NCI-H1092 (cell line): ENCODE data around the gene CHKA.

ENCODE experiments used
- DNase-seq: peaks from one replicate; lab custom pipeline; 2025; lab: John Stamatoyannopoulos, UW

The CHKA gene

GRCh38 chr11:68142441-68143309, 21.5 kb upstream of the CHKA start:
- DNase-seq, result no peak

- no peak for DNase-seq
These were observed 20.8 kb upstream of the CHKA start for GRCh38 chr11:68142028-68142412.

- DNase-seq, result peak; percentile 19
These were observed 20.2 kb upstream of the CHKA start for GRCh38 chr11:68141246-68142027.

- peak; percentile 62 for DNase-seq
These were observed 19.5 kb upstream of the CHKA start for GRCh38 chr11:68140496-68141245.

GRCh38 chr11:68138237-68138636, 17.0 kb upstream of the CHKA start:
- no peak for DNase-seq

- DNase-seq, result peak; percentile 39
These were observed 16.6 kb upstream of the CHKA start for GRCh38 chr11:68137833-68138232.

- no peak for DNase-seq
These were observed 15.7 kb upstream of the CHKA start for GRCh38 chr11:68136866-68137265.

GRCh38 chr11:68135161-68135560, 14.0 kb upstream of the CHKA start:
- no peak for DNase-seq

- no peak for DNase-seq
These were observed 12.6 kb upstream of the CHKA start for GRCh38 chr11:68133761-68134160.

GRCh38 chr11:68130121-68130520, 8.9 kb upstream of the CHKA start:
- DNase-seq, result no peak

GRCh38 chr11:68128682-68129327, 7.6 kb upstream of the CHKA start:
- no peak for DNase-seq

- DNase-seq, result no peak
These were observed 6.8 kb upstream of the CHKA start for GRCh38 chr11:68127714-68128681.

GRCh38 chr11:68125164-68125563, 4.0 kb upstream of the CHKA start:
- DNase-seq, result no peak

- no peak for DNase-seq
These were observed 1.9 kb upstream of the CHKA start for GRCh38 chr11:68122936-68123539.

- no peak for DNase-seq
These were observed 718 bp downstream of the CHKA start for GRCh38 chr11:68120273-68121066.

- DNase-seq, result no peak
These were observed 2.3 kb downstream of the CHKA start for GRCh38 chr11:68118706-68119448.

- no peak for DNase-seq
These were observed 3.2 kb downstream of the CHKA start for GRCh38 chr11:68117853-68118470.

- no peak for DNase-seq
These were observed 4.2 kb downstream of the CHKA start for GRCh38 chr11:68116974-68117373.
